HEK293 (cell line): ENCODE data around the gene GRIK2.

Experiments used
- KLF16 ChIP-seq: fragments of 450-650 bp; formaldehyde crosslinking; IDR thresholded peaks from 2 replicates; pipeline ENCODE4 v1.5.1; 2017; ENCODE audit warnings: missing biosample characterization, missing genetic modification characterization
- ZFP37 ChIP-seq: fragments of 450-650 bp; formaldehyde crosslinking; IDR thresholded peaks from 2 replicates; pipeline ENCODE4 v1.5.1; 2016; ENCODE audit warnings: missing biosample characterization, missing genetic modification characterization
- ZNF223 ChIP-seq: fragments of 450-650 bp; formaldehyde crosslinking; IDR thresholded peaks from 2 replicates; pipeline ENCODE4 v1.5.1; 2016; ENCODE audit warnings: missing biosample characterization, missing genetic modification characterization
- ZNF274 ChIP-seq, 2 experiments: fragments of 200-500 bp in 1 of 2; fragments of 450-650 bp in 1 of 2; sonication (Bioruptor generic) in 1 of 2; formaldehyde crosslinking in 1 of 2; IDR thresholded peaks; 2 replicates each; pipeline versions ENCODE4 v1.5.1 to v1.6.1; 2014 to 2016; ENCODE audit warnings: borderline replicate concordance in 1 of 2, inconsistent platforms in 1 of 2, low read length in 1 of 2, missing biosample characterization in 1 of 2, missing genetic modification characterization in 1 of 2
- ZNF660 ChIP-seq: fragments of 450-650 bp; IDR thresholded peaks from 2 replicates; pipeline ENCODE4 v1.5.1; 2018; ENCODE audit warnings: missing biosample characterization, mild to moderate bottlenecking, missing genetic modification characterization
- ZNF791 ChIP-seq: fragments of 450-650 bp; formaldehyde crosslinking; IDR thresholded peaks from 2 replicates; pipeline ENCODE4 v1.5.1; 2016; ENCODE audit warnings: missing biosample characterization, missing genetic modification characterization
- TF ChIP-seq, protein P1 (sequence below): sonication (generic); formaldehyde crosslinking; IDR thresholded peaks from 2 replicates; pipeline ENCODE4 v1.8.1; 2022; ENCODE audit warnings: mild to moderate bottlenecking, moderate library complexity, missing genetic modification reagents
- TF ChIP-seq, protein P2 (sequence below): fragments of 450-650 bp; formaldehyde crosslinking; IDR thresholded peaks from 2 replicates; pipeline ENCODE4 v1.5.1; 2016; ENCODE audit warnings: missing biosample characterization, missing genetic modification characterization
- TF ChIP-seq, protein P3 (sequence below): fragments of 450-650 bp; formaldehyde crosslinking; IDR thresholded peaks from 2 replicates; pipeline ENCODE4 v1.5.1; 2016; ENCODE audit warnings: missing biosample characterization, missing genetic modification characterization
- TF ChIP-seq, protein P4 (sequence below): fragments of 450-650 bp; formaldehyde crosslinking; IDR thresholded peaks from 2 replicates; pipeline ENCODE4 v1.5.1; 2016; ENCODE audit warnings: missing biosample characterization, missing genetic modification characterization

DNA sequence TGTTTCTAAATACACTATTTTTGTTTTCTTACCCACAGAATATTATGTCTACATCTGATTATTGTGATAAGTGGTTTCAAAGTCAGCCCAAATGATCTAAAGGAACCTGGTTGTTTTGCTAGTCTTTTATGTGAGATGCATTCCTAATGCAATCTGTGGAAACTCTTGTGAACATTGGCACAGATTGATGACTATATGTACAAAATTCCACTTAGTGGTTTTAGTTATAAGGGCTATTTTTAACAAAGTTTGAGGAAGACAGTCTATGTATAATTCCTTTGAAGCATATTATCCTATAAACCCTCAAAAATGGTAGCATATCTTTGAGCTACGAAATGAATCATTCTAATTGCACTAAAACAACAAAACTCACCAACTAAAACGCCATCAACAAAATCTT, 140.9 kb downstream of the GRIK2 start:
- no peak for TF ChIP-seq ZNF791 (tag by site-specific recombination)
- TF ChIP-seq, protein P1, sequence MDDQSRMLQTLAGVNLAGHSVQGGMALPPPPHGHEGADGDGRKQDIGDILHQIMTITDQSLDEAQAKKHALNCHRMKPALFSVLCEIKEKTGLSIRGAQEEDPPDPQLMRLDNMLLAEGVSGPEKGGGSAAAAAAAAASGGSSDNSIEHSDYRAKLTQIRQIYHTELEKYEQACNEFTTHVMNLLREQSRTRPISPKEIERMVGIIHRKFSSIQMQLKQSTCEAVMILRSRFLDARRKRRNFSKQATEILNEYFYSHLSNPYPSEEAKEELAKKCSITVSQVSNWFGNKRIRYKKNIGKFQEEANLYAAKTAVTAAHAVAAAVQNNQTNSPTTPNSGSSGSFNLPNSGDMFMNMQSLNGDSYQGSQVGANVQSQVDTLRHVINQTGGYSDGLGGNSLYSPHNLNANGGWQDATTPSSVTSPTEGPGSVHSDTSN (CRISPR knock-in tag) = no peak
- TF ChIP-seq KLF16 (tag by site-specific recombination) = no peak
- TF ChIP-seq, protein P2, sequence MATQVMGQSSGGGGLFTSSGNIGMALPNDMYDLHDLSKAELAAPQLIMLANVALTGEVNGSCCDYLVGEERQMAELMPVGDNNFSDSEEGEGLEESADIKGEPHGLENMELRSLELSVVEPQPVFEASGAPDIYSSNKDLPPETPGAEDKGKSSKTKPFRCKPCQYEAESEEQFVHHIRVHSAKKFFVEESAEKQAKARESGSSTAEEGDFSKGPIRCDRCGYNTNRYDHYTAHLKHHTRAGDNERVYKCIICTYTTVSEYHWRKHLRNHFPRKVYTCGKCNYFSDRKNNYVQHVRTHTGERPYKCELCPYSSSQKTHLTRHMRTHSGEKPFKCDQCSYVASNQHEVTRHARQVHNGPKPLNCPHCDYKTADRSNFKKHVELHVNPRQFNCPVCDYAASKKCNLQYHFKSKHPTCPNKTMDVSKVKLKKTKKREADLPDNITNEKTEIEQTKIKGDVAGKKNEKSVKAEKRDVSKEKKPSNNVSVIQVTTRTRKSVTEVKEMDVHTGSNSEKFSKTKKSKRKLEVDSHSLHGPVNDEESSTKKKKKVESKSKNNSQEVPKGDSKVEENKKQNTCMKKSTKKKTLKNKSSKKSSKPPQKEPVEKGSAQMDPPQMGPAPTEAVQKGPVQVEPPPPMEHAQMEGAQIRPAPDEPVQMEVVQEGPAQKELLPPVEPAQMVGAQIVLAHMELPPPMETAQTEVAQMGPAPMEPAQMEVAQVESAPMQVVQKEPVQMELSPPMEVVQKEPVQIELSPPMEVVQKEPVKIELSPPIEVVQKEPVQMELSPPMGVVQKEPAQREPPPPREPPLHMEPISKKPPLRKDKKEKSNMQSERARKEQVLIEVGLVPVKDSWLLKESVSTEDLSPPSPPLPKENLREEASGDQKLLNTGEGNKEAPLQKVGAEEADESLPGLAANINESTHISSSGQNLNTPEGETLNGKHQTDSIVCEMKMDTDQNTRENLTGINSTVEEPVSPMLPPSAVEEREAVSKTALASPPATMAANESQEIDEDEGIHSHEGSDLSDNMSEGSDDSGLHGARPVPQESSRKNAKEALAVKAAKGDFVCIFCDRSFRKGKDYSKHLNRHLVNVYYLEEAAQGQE = no peak
- TF ChIP-seq ZNF660 (tag by site-specific recombination) = no peak
- TF ChIP-seq, protein P3, sequence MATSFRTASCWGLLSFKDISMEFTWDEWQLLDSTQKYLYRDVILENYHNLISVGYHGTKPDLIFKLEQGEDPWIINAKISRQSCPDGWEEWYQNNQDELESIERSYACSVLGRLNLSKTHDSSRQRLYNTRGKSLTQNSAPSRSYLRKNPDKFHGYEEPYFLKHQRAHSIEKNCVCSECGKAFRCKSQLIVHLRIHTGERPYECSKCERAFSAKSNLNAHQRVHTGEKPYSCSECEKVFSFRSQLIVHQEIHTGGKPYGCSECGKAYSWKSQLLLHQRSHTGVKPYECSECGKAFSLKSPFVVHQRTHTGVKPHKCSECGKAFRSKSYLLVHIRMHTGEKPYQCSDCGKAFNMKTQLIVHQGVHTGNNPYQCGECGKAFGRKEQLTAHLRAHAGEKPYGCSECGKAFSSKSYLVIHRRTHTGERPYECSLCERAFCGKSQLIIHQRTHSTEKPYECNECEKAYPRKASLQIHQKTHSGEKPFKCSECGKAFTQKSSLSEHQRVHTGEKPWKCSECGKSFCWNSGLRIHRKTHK = no peak
- TF ChIP-seq ZNF274 (IDR thresholded peaks at IDR 0.05; ENCODE audit: low read length) = no peak
- TF ChIP-seq ZNF274 (tag by site-specific recombination; IDR thresholded peaks at IDR 0.05; ENCODE audit: borderline replicate concordance) = no peak
- TF ChIP-seq, protein P4, sequence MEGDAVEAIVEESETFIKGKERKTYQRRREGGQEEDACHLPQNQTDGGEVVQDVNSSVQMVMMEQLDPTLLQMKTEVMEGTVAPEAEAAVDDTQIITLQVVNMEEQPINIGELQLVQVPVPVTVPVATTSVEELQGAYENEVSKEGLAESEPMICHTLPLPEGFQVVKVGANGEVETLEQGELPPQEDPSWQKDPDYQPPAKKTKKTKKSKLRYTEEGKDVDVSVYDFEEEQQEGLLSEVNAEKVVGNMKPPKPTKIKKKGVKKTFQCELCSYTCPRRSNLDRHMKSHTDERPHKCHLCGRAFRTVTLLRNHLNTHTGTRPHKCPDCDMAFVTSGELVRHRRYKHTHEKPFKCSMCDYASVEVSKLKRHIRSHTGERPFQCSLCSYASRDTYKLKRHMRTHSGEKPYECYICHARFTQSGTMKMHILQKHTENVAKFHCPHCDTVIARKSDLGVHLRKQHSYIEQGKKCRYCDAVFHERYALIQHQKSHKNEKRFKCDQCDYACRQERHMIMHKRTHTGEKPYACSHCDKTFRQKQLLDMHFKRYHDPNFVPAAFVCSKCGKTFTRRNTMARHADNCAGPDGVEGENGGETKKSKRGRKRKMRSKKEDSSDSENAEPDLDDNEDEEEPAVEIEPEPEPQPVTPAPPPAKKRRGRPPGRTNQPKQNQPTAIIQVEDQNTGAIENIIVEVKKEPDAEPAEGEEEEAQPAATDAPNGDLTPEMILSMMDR (tag by site-specific recombination) = no peak
- no peak for TF ChIP-seq ZFP37 (tag by site-specific recombination)
- TF ChIP-seq ZNF223 (tag by site-specific recombination) = no peak
